HepG2 (cell line): ENCODE measurements around the gene CLPSL2. TPM values are rescaled to one million over a fixed set of nuclear protein-coding genes. Genes with fewer than 3 reads are reported as not detected.

Experiments used
- ERF ChIP-seq: IDR thresholded peaks from 2 replicates; pipeline ENCODE4 v1.6.1; 2018; ENCODE audit warnings: missing biosample characterization, missing genetic modification reagents
- FOXA3 ChIP-seq: IDR thresholded peaks from 2 replicates; pipeline ENCODE4 v1.6.1; 2016; ENCODE audit warnings: missing genetic modification reagents, missing compliant biosample characterization
- GATAD1 ChIP-seq: IDR thresholded peaks from 2 replicates; pipeline ENCODE4 v1.6.1; 2016; ENCODE audit warnings: missing genetic modification reagents, missing compliant biosample characterization
- POLR2A ChIP-seq, 2 experiments: IDR thresholded peaks; 2 replicates each; pipeline ENCODE4 v1.6.1; 2011; ENCODE audit warnings: low read depth in 2 of 2, low read length in 2 of 2, mild to moderate bottlenecking in 1 of 2, moderate library complexity in 1 of 2; ENCODE audit not compliant: insufficient read depth in 1 of 2
- RFX3 ChIP-seq: IDR thresholded peaks from 2 replicates; pipeline ENCODE4 v1.6.1; 2016; ENCODE audit warnings: missing biosample characterization, missing genetic modification reagents
- ZBTB20 ChIP-seq: sonication (generic); formaldehyde crosslinking; IDR thresholded peaks from 2 replicates; pipeline ENCODE4 v1.8.1; 2023; ENCODE audit warnings: missing genetic modification reagents, low read depth, mild to moderate bottlenecking, borderline replicate concordance
- ZFP37 ChIP-seq: sonication (generic); formaldehyde crosslinking; IDR thresholded peaks from 2 replicates; pipeline ENCODE4 v1.4.0; 2020; ENCODE audit warnings: missing genetic modification reagents, borderline replicate concordance
- ZMYM2 ChIP-seq: sonication (generic); formaldehyde crosslinking; IDR thresholded peaks from 2 replicates; pipeline ENCODE4 v1.8.0; 2022; ENCODE audit warnings: mild to moderate bottlenecking, missing genetic modification reagents
- ZNF619 ChIP-seq: sonication (generic); formaldehyde crosslinking; IDR thresholded peaks from 2 replicates; pipeline ENCODE4 v1.4.0; 2020; ENCODE audit warnings: mild to moderate bottlenecking, missing genetic modification reagents
- polyA plus RNA-seq, 8 experiments: library from polyadenylated mRNA; depleted of rRNA in 3 of 8; stranded (reverse) in 7 of 8; unstranded in 1 of 8; fragments of >200 nt; fragmentation: Illumina TruSeq in 4 of 8; extraction: Trizol in 4 of 8; gene quantifications; 2 replicates each; pipeline versions ENCODE4 v1.2.1 to v1.2.3, GENCODE V29; 2011 to 2016; ENCODE audit warnings: low read depth in 4 of 8, missing spikeins in 1 of 8, mixed read lengths in 1 of 8; ENCODE audit not compliant: insufficient read depth in 1 of 8
- total RNA-seq, 5 experiments: library from RNA; depleted of rRNA; stranded (reverse); fragments of >200 nt; fragmentation: Illumina TruSeq; extraction: Trizol; gene quantifications; 2 replicates each; pipeline ENCODE4 v1.2.3, GENCODE V29; 2016; ENCODE audit warnings: low read depth in 1 of 5
- TF ChIP-seq, protein P1 (sequence below): sonication (generic); formaldehyde crosslinking; IDR thresholded peaks from 2 replicates; pipeline ENCODE4 v1.4.0; 2020; ENCODE audit warnings: mild to moderate bottlenecking, low read depth, missing genetic modification reagents
- TF ChIP-seq, protein P2 (sequence below): sonication (generic); formaldehyde crosslinking; IDR thresholded peaks from 2 replicates; pipeline ENCODE4 v1.9.0; 2021; ENCODE audit warnings: missing genetic modification reagents, borderline replicate concordance
- TF ChIP-seq, protein P3 (sequence below): sonication (generic); formaldehyde crosslinking; IDR thresholded peaks from 2 replicates; pipeline ENCODE4 v1.5.0; 2020; ENCODE audit warnings: mild to moderate bottlenecking, missing genetic modification reagents

Gene CLPSL2
- total and polyA plus RNA-seq, 2 of the 13 experiments (the other 11 are each of a cell fraction or from before 2014, with no cell fraction given): not detected

DNA sequence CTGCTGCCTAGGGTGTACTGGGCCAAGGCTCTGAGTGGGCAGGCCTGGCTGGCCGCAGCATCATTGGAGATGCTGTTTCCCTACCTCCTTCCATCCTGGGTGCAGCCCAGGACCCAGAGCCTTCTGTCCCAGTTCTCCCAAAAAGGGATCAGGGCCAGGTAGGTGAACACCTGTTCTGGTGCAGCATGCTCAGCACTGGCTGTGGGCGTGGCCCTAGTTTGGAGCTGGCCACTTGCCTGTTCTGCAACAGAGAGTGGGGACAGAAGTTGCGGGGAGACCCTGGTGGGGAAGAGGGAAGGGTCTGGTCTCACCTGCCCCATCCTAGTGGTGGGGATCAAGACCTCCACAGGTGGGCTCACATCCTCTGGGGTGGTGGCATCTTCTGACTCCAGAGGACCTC, 40.9 kb upstream of the CLPSL2 start (continued):
- TF ChIP-seq, protein P1, sequence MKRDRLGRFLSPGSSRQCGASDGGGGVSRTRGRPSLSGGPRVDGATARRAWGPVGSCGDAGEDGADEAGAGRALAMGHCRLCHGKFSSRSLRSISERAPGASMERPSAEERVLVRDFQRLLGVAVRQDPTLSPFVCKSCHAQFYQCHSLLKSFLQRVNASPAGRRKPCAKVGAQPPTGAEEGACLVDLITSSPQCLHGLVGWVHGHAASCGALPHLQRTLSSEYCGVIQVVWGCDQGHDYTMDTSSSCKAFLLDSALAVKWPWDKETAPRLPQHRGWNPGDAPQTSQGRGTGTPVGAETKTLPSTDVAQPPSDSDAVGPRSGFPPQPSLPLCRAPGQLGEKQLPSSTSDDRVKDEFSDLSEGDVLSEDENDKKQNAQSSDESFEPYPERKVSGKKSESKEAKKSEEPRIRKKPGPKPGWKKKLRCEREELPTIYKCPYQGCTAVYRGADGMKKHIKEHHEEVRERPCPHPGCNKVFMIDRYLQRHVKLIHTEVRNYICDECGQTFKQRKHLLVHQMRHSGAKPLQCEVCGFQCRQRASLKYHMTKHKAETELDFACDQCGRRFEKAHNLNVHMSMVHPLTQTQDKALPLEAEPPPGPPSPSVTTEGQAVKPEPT (CRISPR knock-in tag): no peak
- TF ChIP-seq ZNF619 (CRISPR knock-in tag) (no peak), FOXA3 (CRISPR knock-in tag) (no peak), ZMYM2 (CRISPR knock-in tag) (no peak), ZFP37 (CRISPR knock-in tag) (no peak), POLR2A (IDR thresholded peaks at IDR 0.05; ENCODE audit: insufficient read depth in 1 of 2, low read depth in 2 of 2, low read length in 2 of 2) (no peak), GATAD1 (no peak), ERF (CRISPR knock-in tag) (no peak), RFX3 (no peak), ZBTB20 (no peak)
- TF ChIP-seq, protein P2, sequence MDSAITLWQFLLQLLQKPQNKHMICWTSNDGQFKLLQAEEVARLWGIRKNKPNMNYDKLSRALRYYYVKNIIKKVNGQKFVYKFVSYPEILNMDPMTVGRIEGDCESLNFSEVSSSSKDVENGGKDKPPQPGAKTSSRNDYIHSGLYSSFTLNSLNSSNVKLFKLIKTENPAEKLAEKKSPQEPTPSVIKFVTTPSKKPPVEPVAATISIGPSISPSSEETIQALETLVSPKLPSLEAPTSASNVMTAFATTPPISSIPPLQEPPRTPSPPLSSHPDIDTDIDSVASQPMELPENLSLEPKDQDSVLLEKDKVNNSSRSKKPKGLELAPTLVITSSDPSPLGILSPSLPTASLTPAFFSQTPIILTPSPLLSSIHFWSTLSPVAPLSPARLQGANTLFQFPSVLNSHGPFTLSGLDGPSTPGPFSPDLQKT (CRISPR knock-in tag): no peak
- TF ChIP-seq, protein P3, sequence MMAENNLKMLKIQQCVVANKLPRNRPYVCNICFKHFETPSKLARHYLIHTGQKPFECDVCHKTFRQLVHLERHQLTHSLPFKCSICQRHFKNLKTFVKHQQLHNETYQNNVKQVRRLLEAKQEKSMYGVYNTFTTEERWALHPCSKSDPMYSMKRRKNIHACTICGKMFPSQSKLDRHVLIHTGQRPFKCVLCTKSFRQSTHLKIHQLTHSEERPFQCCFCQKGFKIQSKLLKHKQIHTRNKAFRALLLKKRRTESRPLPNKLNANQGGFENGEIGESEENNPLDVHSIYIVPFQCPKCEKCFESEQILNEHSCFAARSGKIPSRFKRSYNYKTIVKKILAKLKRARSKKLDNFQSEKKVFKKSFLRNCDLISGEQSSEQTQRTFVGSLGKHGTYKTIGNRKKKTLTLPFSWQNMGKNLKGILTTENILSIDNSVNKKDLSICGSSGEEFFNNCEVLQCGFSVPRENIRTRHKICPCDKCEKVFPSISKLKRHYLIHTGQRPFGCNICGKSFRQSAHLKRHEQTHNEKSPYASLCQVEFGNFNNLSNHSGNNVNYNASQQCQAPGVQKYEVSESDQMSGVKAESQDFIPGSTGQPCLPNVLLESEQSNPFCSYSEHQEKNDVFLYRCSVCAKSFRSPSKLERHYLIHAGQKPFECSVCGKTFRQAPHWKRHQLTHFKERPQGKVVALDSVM (CRISPR knock-in tag): no peak
- TF ChIP-seq, all 625 proteins: peak for 0
